ENCODE results near the gene ITGB1. TPM values are rescaled to one million over a fixed set of nuclear protein-coding genes. Genes with fewer than 3 reads are reported as not detected.

ITGB1 gene
- total RNA-seq, 1 experiment from 2014 or later = 317 TPM

GRCh38 chr10:32950591-32951108 lies 7.4 kb downstream of the ITGB1 start:
- CTCF ChIA-PET = interaction anchor here (0.9 kb wide), 2 partner anchors 11 to 58 kb away, joined by 3 to 4 read pairs; no protein-coding TSS in a partner anchor
- POLR2A ChIA-PET = interaction anchor here (0.6 to 1.8 kb wide), 3 partner anchors 9 to 58 kb away, joined by 3 to 4 read pairs (median 3); no protein-coding TSS in a partner anchor

GRCh38 chr10:32949221-32949678 lies 8.8 kb downstream of the ITGB1 start:
- TF ChIP-seq PREB (CRISPR knock-in tag; IDR thresholded peaks at IDR 0.05; ENCODE audit: borderline replicate concordance) (no peak), MYBL2 (CRISPR knock-in tag; IDR thresholded peaks at IDR 0.05) (no peak), ESRRA (CRISPR knock-in tag; IDR thresholded peaks at IDR 0.05; ENCODE audit: borderline replicate concordance) (no peak), IRF1 (CRISPR knock-in tag; IDR thresholded peaks at IDR 0.05) (no peak), USF2 (CRISPR knock-in tag; IDR thresholded peaks at IDR 0.05) (no peak), CBFB (CRISPR knock-in tag; IDR thresholded peaks at IDR 0.05; ENCODE audit: low read depth) (no peak), TEAD1 (CRISPR knock-in tag; IDR thresholded peaks at IDR 0.05) (no peak), MLX (CRISPR knock-in tag; IDR thresholded peaks at IDR 0.05) (no peak), E2F1 (CRISPR knock-in tag; IDR thresholded peaks at IDR 0.05) (no peak), ZNF219 (CRISPR knock-in tag; IDR thresholded peaks at IDR 0.05; ENCODE audit: borderline replicate concordance) (no peak), FOXP1 (CRISPR knock-in tag; IDR thresholded peaks at IDR 0.05; ENCODE audit: borderline replicate concordance) (no peak), ELF4 (CRISPR knock-in tag; IDR thresholded peaks at IDR 0.05; ENCODE audit: low read depth) (no peak), SMAD4 (CRISPR knock-in tag; IDR thresholded peaks at IDR 0.05) (no peak), NFE2L1 (CRISPR knock-in tag; IDR thresholded peaks at IDR 0.05) (no peak), ZNF671 (CRISPR knock-in tag; IDR thresholded peaks at IDR 0.05) (no peak), ZNF416 (CRISPR knock-in tag; IDR thresholded peaks at IDR 0.05) (no peak), RORB (CRISPR knock-in tag; IDR thresholded peaks at IDR 0.05) (no peak), HMGA2 (CRISPR knock-in tag; IDR thresholded peaks at IDR 0.05) (no peak), TCF7 (CRISPR knock-in tag; IDR thresholded peaks at IDR 0.05; ENCODE audit: low read depth) (no peak)
- DNase-seq (ENCODE audit: low spot score) = no peak
- ATAC-seq = no peak
- Mint-ChIP-seq H3K27ac (peak overlapping the region; percentile 67), H3K4me1 (peaks cover 88% of the 10 kb centered on the region), H3K4me3 (peak overlapping the region; percentile 33; the same call in 1 of the 2 replicates), H3K36me3 (no peaks in the 10 kb centered on the region), H3K9me3 (no peaks in the 10 kb centered on the region), H3K27me3 (ENCODE audit: low read depth) (no peaks in the 10 kb centered on the region)
- ChIA-PET CTCF (no interaction called here), POLR2A (no interaction called here)

More at GRCh38 chr10:32950591-32951108, 7.4 kb downstream of the ITGB1 start:
- H3K27me3 Mint-ChIP-seq (ENCODE audit: low read depth) = no peaks in the 10 kb centered on the region
- TF ChIP-seq E2F5 (CRISPR knock-in tag; IDR thresholded peaks at IDR 0.05) (no peak), ETV6 (CRISPR knock-in tag; IDR thresholded peaks at IDR 0.05) (no peak), NFE2L1 (CRISPR knock-in tag; IDR thresholded peaks at IDR 0.05) (no peak), ZNF423 (CRISPR knock-in tag; IDR thresholded peaks at IDR 0.05) (no peak), ZBTB21 (CRISPR knock-in tag; IDR thresholded peaks at IDR 0.05; ENCODE audit: borderline replicate concordance) (no peak)
- peak overlapping the region; percentile 69 for H3K4me3 Mint-ChIP-seq
- H3K27ac Mint-ChIP-seq = peak overlapping the region; percentile 94
- H3K9me3 Mint-ChIP-seq = no peaks in the 10 kb centered on the region
- H3K4me1 Mint-ChIP-seq = peaks cover 90% of the 10 kb centered on the region
- no peaks in the 10 kb centered on the region for H3K36me3 Mint-ChIP-seq
- no peak for DNase-seq (ENCODE audit: low spot score)
- peak; percentile 53 for ATAC-seq

Measured in WTC11 (cell line).